Trophoblast cell (in vitro differentiated cells and primary cell): ENCODE measurements around the gene FGF22.

ENCODE experiments used
- DNase-seq, 2 donors: peaks; one replicate each; pipeline ENCODE4 v3.0.0-alpha.2; 2016
- H2AFZ ChIP-seq: 2 replicates; pipeline ENCODE4 v1.6.1; 2013; ENCODE audit warnings: low read length, moderate library complexity, mild to moderate bottlenecking; ENCODE audit not compliant: insufficient read depth, poor library complexity
- H2AK5ac ChIP-seq: 2 replicates; pipeline ENCODE4 v1.6.1; 2013; ENCODE audit warnings: mild to moderate bottlenecking, low read length
- H2BK120ac ChIP-seq: 2 replicates; pipeline ENCODE4 v1.6.1; 2013; ENCODE audit warnings: low read length, mild to moderate bottlenecking, moderate library complexity; ENCODE audit not compliant: insufficient read depth, poor library complexity
- H2BK12ac ChIP-seq: 2 replicates; pipeline ENCODE4 v1.6.1; 2013; ENCODE audit warnings: mild to moderate bottlenecking, low read length, moderate library complexity
- H2BK5ac ChIP-seq: 2 replicates; pipeline ENCODE4 v1.6.1; 2013; ENCODE audit warnings: low read length, low read depth, moderate library complexity, mild to moderate bottlenecking; ENCODE audit not compliant: poor library complexity
- H3K14ac ChIP-seq: 2 replicates; pipeline ENCODE4 v1.6.1; 2013; ENCODE audit warnings: mild to moderate bottlenecking, low read length
- H3K18ac ChIP-seq: 2 replicates; pipeline ENCODE4 v1.6.1; 2013; ENCODE audit warnings: mild to moderate bottlenecking, low read length
- H3K23ac ChIP-seq: 2 replicates; pipeline ENCODE4 v1.6.1; 2013; ENCODE audit warnings: low read length
- H3K27ac ChIP-seq: 2 replicates; pipeline ENCODE4 v1.5.1; 2013; ENCODE audit warnings: low read depth, mild to moderate bottlenecking, inconsistent platforms, low read length, moderate library complexity
- H3K27me3 ChIP-seq: 2 replicates; pipeline ENCODE4 v1.6.1; 2013; ENCODE audit warnings: inconsistent platforms, mild to moderate bottlenecking, low read length, moderate library complexity; ENCODE audit not compliant: insufficient read depth
- H3K36me3 ChIP-seq, 2 experiments: 1 replicate in 1 of 2; 2 replicates in 1 of 2; pipeline ENCODE4 v1.6.1; 2013; ENCODE audit warnings: low read length in 2 of 2, mild to moderate bottlenecking in 2 of 2, moderate library complexity in 1 of 2; ENCODE audit not compliant: insufficient read depth in 2 of 2, control insufficient read depth in 1 of 2
- H3K4ac ChIP-seq: 2 replicates; pipeline ENCODE4 v1.6.1; 2013; ENCODE audit warnings: low read depth, mild to moderate bottlenecking, low read length, moderate library complexity
- H3K4me1 ChIP-seq, 2 experiments: 1 replicate in 1 of 2; 2 replicates in 1 of 2; pipeline ENCODE4 v1.6.1; 2013; ENCODE audit warnings: low read length in 2 of 2, mild to moderate bottlenecking in 2 of 2, moderate library complexity in 1 of 2; ENCODE audit not compliant: insufficient read depth in 2 of 2, control insufficient read depth in 1 of 2
- H3K4me2 ChIP-seq: 2 replicates; pipeline ENCODE4 v1.6.1; 2013; ENCODE audit warnings: inconsistent platforms, mild to moderate bottlenecking, low read length, moderate library complexity
- H3K4me3 ChIP-seq: 2 replicates; pipeline ENCODE4 v1.5.1; 2013; ENCODE audit warnings: mild to moderate bottlenecking, low read depth, low read length, inconsistent platforms
- H3K79me1 ChIP-seq: one replicate; pipeline ENCODE4 v1.6.1; 2013; ENCODE audit warnings: low read length
- H3K79me2 ChIP-seq: 2 replicates; pipeline ENCODE4 v1.6.1; 2013; ENCODE audit warnings: low read length, mild to moderate bottlenecking; ENCODE audit not compliant: control insufficient read depth, insufficient read depth, poor library complexity
- H3K9ac ChIP-seq: 2 replicates; pipeline ENCODE4 v1.6.1; 2013; ENCODE audit warnings: mild to moderate bottlenecking, low read length
- H3K9me3 ChIP-seq: 2 replicates; pipeline ENCODE4 v1.6.1; 2013; ENCODE audit warnings: low read depth, mild to moderate bottlenecking, control low read depth, inconsistent platforms, low read length; ENCODE audit not compliant: insufficient read depth
- H4K12ac ChIP-seq: 2 replicates; pipeline ENCODE4 v1.6.1; 2013; ENCODE audit warnings: low read depth, mild to moderate bottlenecking, low read length, moderate library complexity
- H4K8ac ChIP-seq: 2 replicates; pipeline ENCODE4 v1.6.1; 2013; ENCODE audit warnings: low read depth, mild to moderate bottlenecking, low read length, moderate library complexity
- H4K91ac ChIP-seq: one replicate; pipeline ENCODE4 v1.6.1; 2013; ENCODE audit warnings: low read depth, mild to moderate bottlenecking, low read length, moderate library complexity
- WGBS: extraction: QIAGEN DNeasy Blood & Tissue Kit; methylation state at CpG from one replicate; pipeline ENCODE4 v1.1.7; 2013; ENCODE audit warnings: missing lambda C conversion rate; ENCODE audit not compliant: insufficient read length, insufficient coverage; ENCODE audit errors: extremely low coverage; 5-methylcytosine and 5-hydroxymethylcytosine counted together

Gene FGF22

DNA sequence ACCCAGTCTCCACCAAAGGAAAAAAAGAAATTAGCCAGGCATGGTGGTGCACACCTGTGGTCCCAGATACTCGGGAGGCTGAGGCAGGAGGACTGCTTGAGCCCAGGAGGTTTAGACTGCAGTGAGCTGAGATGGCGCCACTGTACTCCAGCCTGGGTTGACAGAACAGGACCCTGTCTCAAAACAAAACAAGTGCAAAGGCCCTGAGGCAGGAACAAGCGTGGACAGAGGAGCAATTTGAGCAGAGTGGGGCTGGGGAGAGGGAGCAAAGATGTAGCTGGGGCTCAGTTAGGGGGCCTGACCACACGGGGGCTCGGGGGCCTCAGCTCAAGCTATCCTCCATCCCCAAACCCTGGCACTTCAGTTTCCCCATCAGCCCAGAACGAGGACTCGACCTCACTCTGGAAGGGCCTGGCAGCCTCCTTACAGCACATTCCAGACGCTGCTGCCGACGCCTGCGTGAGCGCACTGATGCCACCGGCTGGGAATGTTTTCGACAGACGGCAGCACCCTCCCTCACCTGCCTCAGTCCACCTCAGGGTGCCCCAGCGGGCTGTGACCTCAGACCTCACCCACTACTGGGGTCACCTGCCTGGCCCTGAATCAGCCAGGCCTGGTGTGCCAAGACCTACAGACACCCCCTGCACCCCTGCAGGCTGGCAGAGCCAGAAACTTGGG, 4.6 kb upstream of the FGF22 start:
- H2BK120ac ChIP-seq: no peak overlapping the region
- H3K9me3 ChIP-seq: peaks cover 6% of the 10 kb centered on the region
- DNase-seq: peak; percentile 49 to 68
- no peak overlapping the region for H3K4me3 ChIP-seq
- H3K4ac ChIP-seq: no peak overlapping the region
- no peak overlapping the region for H3K14ac ChIP-seq
- H3K9ac ChIP-seq: no peak overlapping the region
- H3K27me3 ChIP-seq: no peaks in the 10 kb centered on the region
- H2AFZ ChIP-seq: no peak overlapping the region
- no CpG with 5 or more reads among the region's 16 CpGs for WGBS
- H3K36me3 ChIP-seq: peaks cover 2 to 5% of the 10 kb centered on the region in 2 experiments
- H3K27ac ChIP-seq: no peak overlapping the region
- H3K23ac ChIP-seq: no peak overlapping the region
- no peak overlapping the region for H2BK12ac ChIP-seq
- peaks cover 10% of the 10 kb centered on the region for H3K79me1 ChIP-seq
- H3K4me1 ChIP-seq: peaks cover 22 to 23% of the 10 kb centered on the region in 2 experiments
- no peak overlapping the region for H4K12ac ChIP-seq
- H2AK5ac ChIP-seq: no peak overlapping the region
- no peak overlapping the region for H2BK5ac ChIP-seq
- H4K91ac ChIP-seq: no peak overlapping the region
- no peak overlapping the region for H3K18ac ChIP-seq
- H3K79me2 ChIP-seq: peaks cover 9% of the 10 kb centered on the region
- H3K4me2 ChIP-seq: no peak overlapping the region
- H4K8ac ChIP-seq: no peak overlapping the region

DNA sequence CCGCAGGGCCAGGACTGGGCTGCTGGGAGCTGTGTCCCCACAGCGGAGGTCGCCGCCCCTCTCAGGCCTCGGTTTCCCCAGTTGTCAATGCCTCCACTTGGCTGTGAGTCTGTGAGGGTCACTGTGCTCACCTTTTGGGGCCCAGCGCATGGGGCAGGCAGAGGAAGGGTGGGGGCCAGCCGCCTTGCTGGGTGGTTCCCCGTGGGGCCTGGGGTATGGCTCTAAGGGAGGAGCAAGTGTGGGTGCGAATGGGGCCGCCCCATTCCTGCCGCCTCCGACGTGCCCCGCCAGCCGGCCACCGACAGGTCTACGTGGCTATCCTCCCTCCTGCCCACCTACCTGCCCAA, 800 bp upstream of the FGF22 start:
- H3K79me2 ChIP-seq: peaks cover 1% of the 10 kb centered on the region
- no peak for DNase-seq
- no CpG with 5 or more reads among the region's 17 CpGs for WGBS
- peaks cover 14 to 18% of the 10 kb centered on the region in 2 experiments for H3K4me1 ChIP-seq
- no peak overlapping the region for H3K4me2 ChIP-seq
- peak overlapping the region; percentile 1 for H2AFZ ChIP-seq
- no peak overlapping the region for H3K4me3 ChIP-seq
- peaks cover under 1 to 7% of the 10 kb centered on the region in 2 experiments for H3K36me3 ChIP-seq
- H2BK120ac ChIP-seq: no peak overlapping the region
- H4K12ac ChIP-seq: no peak overlapping the region
- H3K27ac ChIP-seq: no peak overlapping the region
- no peak overlapping the region for H4K91ac ChIP-seq
- no peak overlapping the region for H3K18ac ChIP-seq
- no peak overlapping the region for H3K4ac ChIP-seq
- H3K79me1 ChIP-seq: no peaks in the 10 kb centered on the region
- no peak overlapping the region for H2AK5ac ChIP-seq
- no peak overlapping the region for H3K14ac ChIP-seq
- no peaks in the 10 kb centered on the region for H3K27me3 ChIP-seq
- H3K9ac ChIP-seq: no peak overlapping the region
- no peak overlapping the region for H3K23ac ChIP-seq
- H4K8ac ChIP-seq: no peak overlapping the region
- H2BK5ac ChIP-seq: no peak overlapping the region
- H2BK12ac ChIP-seq: no peak overlapping the region
- peaks cover 4% of the 10 kb centered on the region for H3K9me3 ChIP-seq

- H2BK5ac ChIP-seq: no peak overlapping the region
- no peak overlapping the region for H3K9ac ChIP-seq
- H3K36me3 ChIP-seq: peaks cover 12 to 19% of the 10 kb centered on the region in 2 experiments
- peaks cover 4% of the 10 kb centered on the region for H3K9me3 ChIP-seq
- H3K14ac ChIP-seq: no peak overlapping the region
- H4K91ac ChIP-seq: no peak overlapping the region
- H4K12ac ChIP-seq: no peak overlapping the region
- H3K18ac ChIP-seq: no peak overlapping the region
- H2AFZ ChIP-seq: no peak overlapping the region
- no peak overlapping the region for H2BK120ac ChIP-seq
- H2BK12ac ChIP-seq: no peak overlapping the region
- H3K79me1 ChIP-seq: no peaks in the 10 kb centered on the region
- no peak for DNase-seq
- no peak overlapping the region for H3K27ac ChIP-seq
- H3K79me2 ChIP-seq: no peaks in the 10 kb centered on the region
- WGBS: no CpG with 5 or more reads among the region's 25 CpGs
- no peak overlapping the region for H3K4ac ChIP-seq
- no peak overlapping the region for H3K23ac ChIP-seq
- peak overlapping the region; percentile 88 for H3K4me2 ChIP-seq
- peaks cover 5 to 10% of the 10 kb centered on the region in 2 experiments for H3K4me1 ChIP-seq
- H2AK5ac ChIP-seq: no peak overlapping the region
- H4K8ac ChIP-seq: no peak overlapping the region
- H3K27me3 ChIP-seq: no peaks in the 10 kb centered on the region
- peak overlapping the region; percentile 14 for H3K4me3 ChIP-seq
Measured at GRCh38 chr19:640161-640558, 481 bp downstream of the FGF22 start.

GRCh38 chr19:640606-641189, 1.0 kb downstream of the FGF22 start:
- H3K23ac ChIP-seq: no peak overlapping the region
- DNase-seq: peak; percentile 64 to 67
- no peak overlapping the region for H2BK5ac ChIP-seq
- no peak overlapping the region for H3K4ac ChIP-seq
- no peak overlapping the region for H2AFZ ChIP-seq
- H2BK120ac ChIP-seq: no peak overlapping the region
- H3K4me3 ChIP-seq: no peak overlapping the region
- H3K27me3 ChIP-seq: no peaks in the 10 kb centered on the region
- no peak overlapping the region for H4K91ac ChIP-seq
- no CpG with 5 or more reads among the region's 31 CpGs for WGBS
- H3K9me3 ChIP-seq: peaks cover 4% of the 10 kb centered on the region
- H3K36me3 ChIP-seq: peaks cover 12 to 19% of the 10 kb centered on the region in 2 experiments
- H3K18ac ChIP-seq: no peak overlapping the region
- no peak overlapping the region for H4K12ac ChIP-seq
- no peak overlapping the region for H4K8ac ChIP-seq
- H2BK12ac ChIP-seq: no peak overlapping the region
- H3K27ac ChIP-seq: no peak overlapping the region
- no peak overlapping the region for H2AK5ac ChIP-seq
- H3K4me1 ChIP-seq: peaks cover 3 to 9% of the 10 kb centered on the region in 2 experiments
- H3K79me2 ChIP-seq: no peaks in the 10 kb centered on the region
- no peak overlapping the region for H3K9ac ChIP-seq
- H3K4me2 ChIP-seq: no peak overlapping the region
- H3K79me1 ChIP-seq: no peaks in the 10 kb centered on the region
- H3K14ac ChIP-seq: no peak overlapping the region
